ENCODE data around the gene RBM20.
"Not testable (repeated sequence)": the region's sequence is repeated elsewhere in the genome, so short reads cannot be mapped to it uniquely, and the experiment has no call there.

RBM20 gene

GRCh38 chr10:110643653-110644597, at the start of gene RBM20:
RBM20 (plus strand) TSS chr10:110644336; CDS start chr10:110644455, 119 bp downstream.
- peak in 2 of 4 experiments; percentile 4 to 7 for DNase-seq (ENCODE audit: low read depth in 4 of 4, low spot score in 1 of 4)

GRCh38 chr10:110597476-110597875, 46.7 kb upstream of the RBM20 start:
- no peak for DNase-seq (ENCODE audit: low read depth in 4 of 4, low spot score in 1 of 4)

- no peak for DNase-seq (ENCODE audit: low read depth in 4 of 4, low spot score in 1 of 4)
These were observed 43.5 kb upstream of the RBM20 start for GRCh38 chr10:110600487-110601101.

GRCh38 chr10:110601581-110601980, 42.6 kb upstream of the RBM20 start:
- DNase-seq (ENCODE audit: low read depth in 4 of 4, low spot score in 1 of 4) = no peak

- no peak for DNase-seq (ENCODE audit: low read depth in 4 of 4, low spot score in 1 of 4)
These were observed 36.0 kb upstream of the RBM20 start for GRCh38 chr10:110608087-110608486.

GRCh38 chr10:110609605-110610004, 34.5 kb upstream of the RBM20 start:
- DNase-seq (ENCODE audit: low read depth in 4 of 4, low spot score in 1 of 4) = no peak

GRCh38 chr10:110610308-110610774, 33.8 kb upstream of the RBM20 start:
- peak in 1 of 4 experiments; percentile 40 for DNase-seq (ENCODE audit: low read depth in 4 of 4, low spot score in 1 of 4)

GRCh38 chr10:110610781-110611180, 33.4 kb upstream of the RBM20 start:
- DNase-seq (ENCODE audit: low read depth in 4 of 4, low spot score in 1 of 4) = not testable (repeated sequence)

- no peak for DNase-seq (ENCODE audit: low read depth in 4 of 4, low spot score in 1 of 4)
These were observed 32.0 kb upstream of the RBM20 start for GRCh38 chr10:110612087-110612486.

GRCh38 chr10:110612629-110613028, 31.5 kb upstream of the RBM20 start:
- DNase-seq (ENCODE audit: low read depth in 4 of 4, low spot score in 1 of 4) = no peak

GRCh38 chr10:110613341-110613995, 30.7 kb upstream of the RBM20 start:
- DNase-seq (ENCODE audit: low read depth in 4 of 4, low spot score in 1 of 4) = peak in 3 of 4 experiments; percentile 17 to 40 (median 32)

GRCh38 chr10:110613996-110614495, 30.1 kb upstream of the RBM20 start:
- DNase-seq (ENCODE audit: low read depth in 4 of 4, low spot score in 1 of 4) = no peak

GRCh38 chr10:110615057-110615747, 28.9 kb upstream of the RBM20 start:
- no peak for DNase-seq (ENCODE audit: low read depth in 4 of 4, low spot score in 1 of 4)

- no peak for DNase-seq (ENCODE audit: low read depth in 4 of 4, low spot score in 1 of 4)
These were observed 27.6 kb upstream of the RBM20 start for GRCh38 chr10:110616493-110617033.

GRCh38 chr10:110617425-110618229, 26.5 kb upstream of the RBM20 start:
- no peak for DNase-seq (ENCODE audit: low read depth in 4 of 4, low spot score in 1 of 4)

GRCh38 chr10:110618230-110618610, 25.9 kb upstream of the RBM20 start:
- DNase-seq (ENCODE audit: low read depth in 4 of 4, low spot score in 1 of 4) = peak in 2 of 4 experiments; percentile 21 to 41

- DNase-seq (ENCODE audit: low read depth in 4 of 4, low spot score in 1 of 4) = no peak
These were observed 24.4 kb upstream of the RBM20 start for GRCh38 chr10:110619514-110620397.

- DNase-seq (ENCODE audit: low read depth in 4 of 4, low spot score in 1 of 4) = no peak
These were observed 23.8 kb upstream of the RBM20 start for GRCh38 chr10:110620398-110620719.

GRCh38 chr10:110623316-110623715, 20.8 kb upstream of the RBM20 start:
- DNase-seq (ENCODE audit: low read depth in 4 of 4, low spot score in 1 of 4) = not testable (repeated sequence)
